Stimulated activated CD8-positive, alpha-beta memory T cell treated with anti-CD3 and anti-CD28 coated beads, Interleukin-15, amount 100 ng/mL, for 48 hours (primary cell): Measurements from ENCODE around the gene DNAJC15.
"Not testable (repeated sequence)": the region's sequence is repeated elsewhere in the genome, so short reads cannot be mapped to it uniquely, and the experiment has no call there.

Experiments used
- DNase-seq, 2 donors: peaks; one replicate each; pipeline ENCODE4 v3.0.0-alpha.2; 2020; ENCODE audit warnings: low read depth in 2 of 2

DNAJC15 gene

DNA sequence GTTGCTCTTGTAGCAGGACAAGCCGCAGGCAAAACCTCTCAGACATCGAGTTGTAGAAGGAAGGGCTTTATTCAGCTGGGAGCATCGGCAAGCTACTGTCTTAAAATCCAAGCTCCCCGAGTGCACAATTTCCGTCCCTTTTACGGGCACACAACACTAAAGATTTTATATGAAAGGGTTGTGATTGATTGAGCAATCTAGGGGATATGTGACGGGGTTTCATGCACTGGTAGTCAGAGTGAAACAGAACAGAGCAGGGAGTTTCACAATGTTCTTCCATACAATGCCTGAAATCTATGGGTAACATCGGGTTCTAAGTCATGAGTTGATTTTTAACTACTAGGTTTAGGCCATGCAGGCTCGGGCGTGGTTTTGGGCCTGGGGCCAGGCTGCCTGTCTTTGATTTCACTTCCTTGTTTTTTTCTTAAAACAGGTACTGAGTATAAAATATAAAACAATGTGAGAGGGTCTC is 22.0 kb downstream of the DNAJC15 start:
- peak in 1 of 2 donors; percentile 40 for DNase-seq

DNA sequence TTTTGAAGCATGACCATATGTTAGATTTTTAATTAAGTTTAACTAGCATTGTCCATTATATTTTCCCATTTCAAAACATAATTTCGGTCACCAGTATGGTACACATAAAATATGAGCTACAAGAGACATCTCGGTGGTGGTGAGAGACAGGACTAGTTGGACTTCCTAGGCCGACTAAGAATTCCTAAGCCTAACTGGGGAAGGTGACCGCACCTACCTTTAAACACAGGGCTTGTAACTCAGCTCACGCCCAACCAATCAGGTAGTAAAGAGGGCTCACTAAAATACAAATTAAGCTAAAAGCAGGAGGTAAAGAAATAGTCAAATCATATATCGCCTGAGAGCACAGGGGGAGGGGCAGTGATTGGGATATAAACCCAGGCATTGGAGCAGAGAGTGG is 22.9 kb downstream of the DNAJC15 start:
- DNase-seq, result no peak

DNA sequence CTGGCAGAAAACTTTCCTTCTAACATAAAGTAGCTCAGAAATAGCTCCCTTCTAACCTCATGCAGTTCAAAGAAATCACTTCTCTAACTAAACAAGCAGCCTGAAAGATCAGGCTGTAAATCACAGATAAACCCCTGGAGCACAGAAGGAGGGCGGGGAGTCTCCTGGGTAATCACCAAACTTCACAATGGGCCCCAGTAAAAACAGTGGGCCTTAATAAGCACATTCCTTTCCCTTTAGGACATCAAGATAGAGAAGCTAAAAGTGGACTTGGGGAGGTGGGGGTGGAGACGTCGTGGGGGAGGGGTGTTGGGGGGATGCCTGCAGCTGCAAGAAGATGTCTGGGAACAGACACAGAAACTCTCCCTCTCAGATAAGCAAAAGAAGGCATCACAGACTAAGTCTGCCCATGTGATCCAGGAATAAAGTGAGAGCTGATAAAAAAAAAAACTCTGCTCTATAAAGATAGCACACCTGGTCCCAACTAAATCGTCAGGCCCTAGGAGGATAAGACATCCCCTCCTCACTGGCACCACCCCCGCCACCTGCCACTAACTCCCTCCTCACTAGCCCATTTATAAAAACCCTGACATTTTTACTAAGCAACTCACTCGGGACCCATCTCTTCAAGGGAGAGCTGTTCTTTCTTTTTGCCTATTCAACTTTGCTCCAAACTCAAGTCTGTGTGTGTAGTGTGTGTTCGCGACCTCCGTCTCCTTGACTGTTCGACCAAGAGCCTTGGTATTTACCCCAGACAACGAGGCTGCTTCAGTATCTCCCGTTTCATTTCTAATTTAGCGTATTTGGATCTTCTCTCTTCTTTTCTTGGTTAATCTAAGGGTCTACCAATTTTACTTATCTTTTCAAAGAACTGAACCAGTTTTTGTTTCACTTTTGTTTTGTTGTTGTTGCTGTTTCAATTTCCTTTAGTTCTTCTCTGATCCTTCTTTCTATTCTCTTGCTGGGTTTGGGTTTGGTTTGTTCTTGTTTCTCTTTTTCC is 31.7 kb downstream of the DNAJC15 start:
- no peak for DNase-seq

DNA sequence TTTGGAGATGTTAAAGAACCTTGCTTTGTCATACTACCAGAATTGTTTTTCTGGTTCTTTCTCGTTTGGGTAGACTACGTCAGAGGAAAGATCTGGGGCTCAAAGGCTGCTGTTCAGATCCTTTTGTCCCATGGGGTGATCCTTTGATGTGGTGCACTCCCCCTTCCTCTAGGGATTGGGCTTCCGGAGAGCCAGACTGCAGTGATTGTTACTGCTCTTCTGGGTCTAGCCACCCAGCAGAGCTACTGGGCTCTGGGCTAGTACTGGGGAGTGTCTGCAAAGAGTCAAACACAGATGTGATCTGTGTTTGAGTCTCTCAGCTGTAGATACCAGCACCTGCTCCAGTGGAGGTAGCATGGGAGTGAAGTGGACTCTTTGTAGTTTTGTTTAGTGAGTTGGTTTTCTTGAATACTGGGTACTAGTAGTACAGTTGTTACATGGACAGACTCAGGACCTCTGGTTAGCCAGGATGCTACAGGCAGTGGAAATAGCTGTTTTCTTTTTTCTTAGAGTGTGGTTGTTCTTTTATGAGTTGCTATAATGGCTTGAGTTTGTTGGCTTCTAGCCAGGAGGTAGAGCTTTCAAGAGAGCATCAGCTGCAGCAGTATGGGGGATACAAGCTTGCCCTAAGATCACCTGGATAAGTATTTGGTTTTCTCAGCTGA is 34.4 kb downstream of the DNAJC15 start:
- no peak for DNase-seq

DNA sequence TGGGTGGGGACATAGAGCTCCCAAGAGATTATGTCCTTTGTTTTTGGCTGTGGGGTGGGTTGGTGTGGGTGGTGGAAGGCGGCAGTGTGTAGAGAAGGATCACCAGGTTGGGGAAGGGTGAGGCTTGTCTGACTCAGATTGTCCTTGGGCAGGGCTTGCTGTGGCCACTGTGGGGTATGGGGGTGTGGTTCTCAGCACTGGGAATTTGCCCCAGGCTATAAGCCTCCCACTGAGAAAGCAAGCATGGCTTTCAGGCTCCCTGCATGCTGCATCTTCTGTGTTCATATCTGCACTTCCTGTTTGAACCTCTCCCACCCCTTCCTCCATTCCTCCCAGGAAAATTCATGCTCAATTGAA is 34.9 kb downstream of the DNAJC15 start:
- peak in 1 of 2 donors; percentile 18 for DNase-seq

DNA sequence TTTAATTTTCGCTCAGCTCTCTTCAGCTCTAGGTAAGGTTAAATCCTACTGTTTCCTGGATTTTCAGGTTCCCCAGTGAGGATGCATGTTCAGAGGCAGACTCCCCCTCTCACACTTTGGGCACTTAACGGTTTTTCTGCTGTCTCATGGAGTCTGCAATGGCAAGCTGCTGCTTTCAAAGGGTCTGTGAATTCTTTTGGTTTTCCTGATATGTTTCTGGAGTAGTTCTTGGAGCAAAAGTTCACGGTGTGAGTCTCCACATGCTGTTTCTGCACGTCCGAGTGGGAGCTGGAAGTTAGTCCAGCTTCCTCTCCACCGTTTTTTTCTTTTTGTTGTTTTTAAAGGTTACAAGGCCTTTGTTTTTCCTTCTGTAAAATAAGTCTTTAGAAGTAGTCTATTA is 35.4 kb downstream of the DNAJC15 start:
- DNase-seq, result no peak

DNA sequence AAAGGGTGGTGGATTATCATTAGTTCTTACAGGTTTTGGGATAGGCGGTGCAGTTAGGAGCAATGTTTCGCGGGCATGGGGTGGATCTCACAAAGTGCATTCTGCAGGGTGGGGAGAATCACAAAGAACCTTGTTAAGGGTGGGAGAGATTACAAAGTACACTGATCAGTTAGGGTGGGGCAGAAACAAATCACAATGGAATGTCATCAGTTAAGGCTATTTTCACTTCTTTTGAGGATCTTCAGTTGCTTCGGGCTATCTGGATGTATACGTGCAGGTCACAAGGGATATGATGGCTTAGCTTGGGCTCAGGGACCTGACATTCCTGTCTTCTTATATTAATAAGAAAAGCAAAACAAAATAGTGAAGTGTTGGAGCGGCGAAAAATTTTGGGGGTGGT is 36.4 kb downstream of the DNAJC15 start:
- not testable (repeated sequence) for DNase-seq

DNA sequence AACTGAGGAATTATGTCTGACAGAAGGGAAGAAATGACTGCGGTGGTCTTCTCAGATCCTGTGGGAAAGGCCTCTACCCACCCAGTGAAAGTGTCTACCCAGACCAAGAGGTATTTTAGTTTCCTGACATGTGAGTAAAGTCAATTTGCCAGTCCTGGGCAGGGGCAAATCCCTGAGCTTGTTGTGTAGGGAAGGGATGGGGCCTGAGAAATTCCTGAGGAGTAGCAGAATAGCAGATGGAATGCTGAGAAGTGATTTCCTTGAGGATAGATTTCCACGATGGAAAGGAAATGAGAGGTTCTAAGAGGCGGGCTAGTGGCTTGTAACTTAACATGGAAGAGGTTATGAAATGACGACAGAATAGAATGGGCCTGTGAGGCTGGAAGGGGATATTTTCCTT is 37.4 kb downstream of the DNAJC15 start:
- not testable (repeated sequence) for DNase-seq

DNA sequence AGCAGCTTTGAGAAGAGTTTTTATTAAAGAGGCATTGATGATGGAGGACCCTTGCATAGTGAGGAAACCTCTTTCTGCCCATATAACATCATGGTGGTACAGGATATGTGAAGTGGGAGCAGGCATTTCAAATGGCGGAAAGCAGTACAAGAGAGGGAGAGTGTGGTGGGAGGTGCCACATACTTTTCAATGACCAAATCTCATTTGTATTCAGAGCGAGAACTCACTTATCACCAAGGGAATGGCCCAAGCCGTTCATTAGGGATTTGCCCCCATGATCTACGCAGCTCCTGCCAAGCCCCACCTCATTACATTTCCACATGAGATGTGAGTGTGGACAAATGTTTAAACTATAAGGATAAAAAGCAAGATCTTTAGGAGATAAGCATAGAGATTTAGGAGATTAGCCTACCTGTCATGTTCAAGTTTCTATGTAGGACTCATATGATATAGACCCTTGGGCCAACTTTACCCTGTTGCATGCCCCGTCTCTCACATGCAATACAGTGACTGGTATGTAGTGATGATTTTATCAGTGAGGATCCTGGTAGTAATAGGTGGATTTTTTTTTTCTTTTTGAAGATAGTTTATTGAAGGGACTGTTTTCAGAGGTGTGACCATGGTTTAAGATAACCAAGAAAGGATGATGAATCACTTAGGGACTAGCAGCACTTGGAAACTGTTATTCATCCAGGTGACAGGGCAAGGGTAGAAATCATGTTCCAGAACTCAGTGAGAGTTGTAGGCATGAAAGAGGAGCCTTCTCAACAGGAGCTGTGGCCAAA is 38.3 kb downstream of the DNAJC15 start:
- DNase-seq, result no peak

DNA sequence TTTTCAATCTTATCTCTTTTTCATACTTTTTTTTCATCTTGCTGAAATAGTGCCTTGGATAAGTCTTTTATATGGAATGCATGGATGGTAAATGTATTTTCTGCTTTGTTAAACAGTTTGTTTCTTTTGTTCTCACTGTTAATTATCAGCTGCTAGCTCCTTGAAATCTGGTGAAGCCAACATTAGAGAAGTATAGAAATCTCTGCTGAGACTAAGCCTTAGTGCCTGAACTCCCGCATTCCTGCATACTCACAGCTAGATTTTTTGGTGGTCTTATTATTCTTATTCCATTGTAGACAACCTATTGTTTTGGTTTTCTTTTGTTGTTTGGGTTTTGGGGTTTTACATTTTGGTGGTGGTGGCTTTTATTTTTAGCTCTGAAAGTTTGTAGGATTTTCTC is 48.4 kb downstream of the DNAJC15 start:
- no peak for DNase-seq

DNA sequence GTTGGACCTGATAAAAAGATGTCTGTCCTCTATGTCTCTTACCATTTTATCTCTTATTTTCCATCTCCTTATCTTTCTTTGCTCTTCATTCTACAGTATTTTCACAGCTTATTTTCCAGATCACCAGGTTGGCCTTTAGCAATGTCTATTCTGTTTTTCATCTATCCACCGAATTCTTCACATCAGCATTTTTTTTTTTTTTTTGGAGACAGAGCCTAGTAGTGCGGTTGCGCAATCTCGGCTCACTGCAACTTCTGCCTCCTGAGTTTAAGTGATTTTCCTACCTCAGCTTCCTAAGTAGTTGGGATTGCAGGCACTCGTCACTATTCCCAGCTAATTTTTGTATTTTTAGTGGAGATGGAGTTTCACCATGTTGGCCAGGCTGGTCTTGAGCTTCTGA is 49.0 kb downstream of the DNAJC15 start:
- DNase-seq, result no peak

DNA sequence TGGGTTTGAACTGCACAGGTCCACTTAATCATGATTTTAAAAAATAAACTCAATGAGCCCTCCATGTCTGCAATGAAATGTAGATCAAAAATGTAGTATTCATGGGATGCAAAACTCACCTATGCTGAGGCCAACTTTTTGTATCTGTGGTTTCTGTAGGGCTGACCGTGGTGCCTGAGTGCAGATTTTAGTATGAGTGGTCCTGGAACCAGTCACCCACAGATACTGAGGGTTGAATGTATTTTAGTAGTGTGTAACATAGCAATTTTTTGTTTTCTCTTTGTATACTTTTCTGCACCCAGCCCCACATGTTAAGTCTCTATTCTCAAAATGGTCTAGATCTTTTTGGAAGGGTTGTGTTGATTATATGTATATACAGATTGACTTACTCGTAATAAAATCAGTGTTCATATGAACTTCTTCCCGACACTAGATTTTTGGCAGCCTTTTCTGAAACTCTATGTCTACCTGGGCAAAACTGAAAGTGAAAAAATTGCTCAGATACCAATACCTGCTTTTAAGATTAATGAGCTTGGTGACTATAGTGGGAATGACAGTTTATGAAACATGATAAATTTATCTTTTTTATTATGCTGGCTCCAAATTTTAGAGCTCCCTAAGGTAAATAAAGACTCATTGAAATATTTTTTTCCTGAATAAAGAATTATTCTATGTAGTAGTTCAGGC is 51.6 kb downstream of the DNAJC15 start:
- no peak for DNase-seq

DNA sequence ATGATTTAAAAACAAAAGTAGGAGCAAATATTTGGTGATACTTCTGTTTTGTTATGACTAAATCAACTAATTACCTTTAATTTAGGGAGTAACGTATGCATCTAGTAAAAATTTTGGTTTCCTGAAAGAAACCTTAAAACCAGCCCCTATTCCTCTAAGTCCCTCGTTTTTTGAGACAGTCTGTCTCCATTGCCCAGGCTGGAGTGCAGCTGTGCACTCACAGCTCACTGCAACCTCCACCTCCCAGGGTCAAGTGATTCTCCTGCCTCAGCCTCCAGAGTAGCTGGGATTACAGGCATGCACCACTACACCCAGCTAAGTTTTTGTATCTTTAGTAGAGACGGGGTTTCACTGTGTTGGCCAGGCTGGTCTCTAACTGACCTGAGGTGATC is 52.1 kb downstream of the DNAJC15 start:
- not testable (repeated sequence) for DNase-seq

DNA sequence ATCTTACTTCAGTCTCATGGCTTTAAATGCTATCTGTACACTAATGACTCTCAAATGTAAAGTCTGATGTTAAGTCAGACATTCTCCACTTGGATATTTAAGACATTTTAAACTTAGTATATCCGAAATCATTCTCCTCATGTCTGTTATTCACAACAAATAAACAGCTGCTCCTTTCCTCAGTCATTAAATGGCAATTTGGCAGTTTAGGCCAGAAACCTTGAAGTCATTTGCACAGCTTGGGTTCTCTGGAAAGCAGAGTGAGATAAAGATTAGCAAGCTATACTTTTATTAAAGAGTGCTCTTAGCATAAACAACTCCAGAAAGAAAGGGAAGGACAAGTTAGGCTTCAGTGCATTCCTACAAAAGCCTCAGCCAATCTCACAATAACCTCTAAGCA is 53.7 kb downstream of the DNAJC15 start:
- DNase-seq, result no peak

DNA sequence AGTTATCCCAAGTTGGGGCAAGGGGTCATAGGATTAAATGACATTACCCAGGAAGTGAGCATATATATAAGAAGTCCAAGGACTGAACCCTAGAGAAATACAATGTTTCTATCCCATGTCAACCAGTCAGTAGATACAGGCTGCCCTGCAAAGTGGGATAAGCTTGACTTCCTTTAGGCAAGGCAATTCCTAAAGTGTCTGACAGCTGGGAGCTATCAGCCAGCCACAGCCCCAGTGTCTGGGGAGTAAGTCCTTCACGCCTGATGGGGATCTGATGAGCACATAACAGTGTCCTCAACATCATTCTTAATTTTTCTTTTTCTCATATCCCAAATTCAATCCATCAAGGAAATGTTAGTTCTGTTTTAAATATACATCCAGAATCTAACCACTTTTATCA is 54.1 kb downstream of the DNAJC15 start:
- no peak for DNase-seq

DNA sequence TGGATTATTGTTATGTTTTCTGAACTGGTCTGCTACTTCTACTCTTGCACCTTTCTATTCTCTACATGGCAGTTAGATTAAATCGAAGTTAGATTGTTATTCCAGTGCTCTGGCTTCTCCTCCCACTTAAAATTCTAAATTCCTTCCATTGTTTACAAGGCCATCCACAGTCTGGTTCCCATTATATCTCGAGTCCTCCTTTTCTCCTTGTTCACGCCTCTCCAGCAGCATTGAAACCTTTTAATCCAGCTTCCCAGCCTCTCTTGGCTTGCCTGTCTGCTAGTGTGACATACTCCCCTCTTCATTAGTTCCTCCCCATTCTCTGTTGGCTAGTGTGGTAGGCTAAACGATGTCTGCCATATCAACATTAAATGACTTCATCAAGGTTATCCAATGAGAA is 54.5 kb downstream of the DNAJC15 start:
- no peak for DNase-seq

DNA sequence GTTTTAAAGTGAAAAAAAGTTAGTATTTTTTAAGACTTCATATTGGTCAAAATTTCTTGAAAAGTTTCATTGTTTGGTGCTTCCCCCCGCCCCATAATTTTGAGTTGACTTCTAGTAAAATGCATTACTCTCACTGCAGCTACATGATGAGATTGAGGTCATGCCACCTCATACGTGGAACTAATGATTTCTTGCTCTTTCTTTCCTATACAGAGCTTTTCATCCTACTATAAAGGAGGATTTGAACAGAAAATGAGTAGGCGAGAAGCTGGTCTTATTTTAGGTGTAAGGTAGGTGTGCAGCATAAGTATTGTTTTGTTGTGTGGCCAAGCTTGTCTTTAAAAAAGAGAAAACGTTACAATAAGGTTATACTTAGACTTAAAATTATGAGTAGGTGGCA is 55.0 kb downstream of the DNAJC15 start:
- DNase-seq, result no peak

DNA sequence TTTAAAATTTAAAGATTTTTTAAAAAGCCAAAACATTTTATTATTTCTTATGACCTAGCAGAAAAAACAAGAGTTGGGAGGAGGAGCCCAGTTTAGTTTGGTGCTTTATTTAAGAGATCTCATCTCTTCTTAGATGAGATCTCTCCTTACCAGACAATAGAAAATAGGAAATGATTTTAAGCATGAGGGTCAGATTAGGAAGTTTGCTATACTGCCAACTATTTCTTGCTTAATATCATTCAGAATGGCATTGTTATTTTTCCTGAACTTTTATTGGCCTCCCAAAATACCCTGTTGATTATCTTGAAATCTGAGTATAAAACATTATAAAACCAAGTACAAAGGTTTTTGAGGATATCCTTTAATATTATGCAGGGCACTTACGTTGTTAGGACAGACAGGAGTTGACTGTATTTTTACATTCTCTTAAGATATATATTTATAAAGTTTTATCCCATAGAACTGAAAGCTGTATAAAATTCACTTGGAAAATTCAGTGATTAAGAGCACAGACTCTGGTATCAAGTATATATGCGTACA is 56.1 kb downstream of the DNAJC15 start:
- DNase-seq, result no peak

DNA sequence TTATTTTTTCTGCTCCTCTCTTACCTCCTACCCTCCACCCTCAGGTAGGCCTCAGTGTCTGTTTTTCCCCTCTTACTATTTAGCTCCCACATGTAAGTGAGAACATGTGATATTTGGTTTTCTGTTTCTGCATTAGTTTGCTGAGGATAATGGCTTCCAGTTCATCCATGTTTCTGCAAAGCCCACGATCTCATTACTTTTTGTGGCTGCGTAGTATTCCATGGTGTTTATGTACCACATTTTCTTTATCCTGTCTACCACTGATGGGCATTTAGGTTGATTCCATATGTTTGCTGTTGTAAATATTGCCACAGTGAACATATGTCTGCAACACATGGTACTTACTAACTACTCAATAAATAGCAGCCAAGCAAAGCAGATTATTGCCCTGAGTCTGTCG is 56.8 kb downstream of the DNAJC15 start:
- DNase-seq, result no peak

DNA sequence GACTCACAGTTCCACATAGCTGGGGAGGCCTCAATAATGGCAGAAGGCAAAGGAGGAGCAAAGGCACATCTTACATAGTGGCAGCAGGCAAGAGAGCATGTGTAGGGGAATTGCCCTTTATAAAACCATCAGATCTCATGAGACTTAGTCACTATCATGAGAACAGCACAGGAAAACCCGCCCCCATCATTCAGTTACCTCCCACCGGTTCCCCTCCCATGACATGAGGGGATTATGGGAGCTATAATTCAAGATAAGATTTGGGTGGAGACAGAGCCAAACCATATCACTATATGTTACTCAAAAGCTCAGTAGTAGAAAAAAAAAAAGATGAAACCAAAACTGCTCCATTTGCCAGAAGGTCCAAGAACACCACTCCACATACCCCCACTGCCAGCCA is 58.5 kb downstream of the DNAJC15 start:
- DNase-seq, result no peak

DNA sequence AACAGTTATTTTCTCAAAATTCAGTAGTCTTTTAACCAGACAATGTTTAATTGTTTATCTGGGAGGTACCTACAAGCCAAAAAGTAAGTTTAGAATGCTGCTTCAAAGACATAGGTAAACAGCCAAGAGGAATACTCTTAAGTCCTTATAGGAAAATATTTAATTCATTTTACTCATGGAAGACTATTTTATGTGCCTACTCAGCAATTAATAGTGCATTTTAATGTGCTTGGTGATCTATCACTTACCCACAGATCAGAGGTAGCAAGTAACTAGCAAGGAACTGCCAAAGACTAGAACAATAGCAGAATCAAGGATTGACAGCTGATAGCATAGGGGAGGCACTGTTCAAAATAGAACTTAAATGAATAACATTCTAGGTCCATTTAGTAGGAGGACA is 60.4 kb downstream of the DNAJC15 start:
- no peak for DNase-seq
